Measurements from ENCODE around the gene CGN.

- TF ChIP-seq ZNF302 (tag by site-specific recombination; IDR thresholded peaks at IDR 0.05; ENCODE audit: low read depth) (no peak), ZNF501 (tag by site-specific recombination; IDR thresholded peaks at IDR 0.05) (no peak), ZFP3 (tag by site-specific recombination; IDR thresholded peaks at IDR 0.05; ENCODE audit: low read depth) (no peak), CTCF (tag by site-specific recombination; IDR thresholded peaks at IDR 0.05) (no peak), ZNF132 (tag by site-specific recombination; IDR thresholded peaks at IDR 0.05; ENCODE audit: borderline replicate concordance) (no peak), TCF7L2 (IDR thresholded peaks at IDR 0.05; ENCODE audit: borderline replicate concordance, low read depth, low read length) (no peak), ZXDB (tag by site-specific recombination; IDR thresholded peaks at IDR 0.05) (no peak), ZNF488 (tag by site-specific recombination; IDR thresholded peaks at IDR 0.05) (no peak), ZNF596 (tag by site-specific recombination; IDR thresholded peaks at IDR 0.05) (no peak), GLI4 (tag by site-specific recombination; IDR thresholded peaks at IDR 0.05) (no peak), ZSCAN18 (tag by site-specific recombination; IDR thresholded peaks at IDR 0.05) (no peak), ZNF274 (IDR thresholded peaks at IDR 0.05; ENCODE audit: low read length) (no peak), ZNF274 (tag by site-specific recombination; IDR thresholded peaks at IDR 0.05; ENCODE audit: borderline replicate concordance) (no peak), SP2 (tag by site-specific recombination; IDR thresholded peaks at IDR 0.05) (no peak)
Observed at GRCh38 chr1:151529211-151529702, 18.1 kb downstream of the CGN start.

Measured in HEK293 (cell line).